OCI-LY3 (cell line): ENCODE results near the gene INSL3.
A peak's percentile ranks its signal among the peaks of the same experiment; 100 is the strongest.

Experiments
- H2AFZ ChIP-seq: fragments of 200-600, 300-600 bp; shearing (Covaris generic); 2 replicates; pipeline ENCODE4 v1.6.0; 2014; ENCODE audit warnings: antibody characterized with exemption, low read depth, low read length
- H3K27ac ChIP-seq: fragments of 200-600, 300-600 bp; sonication (generic); 2 replicates; pipeline ENCODE4 v1.5.1; 2014; ENCODE audit warnings: mild to moderate bottlenecking, low read length, moderate library complexity, mixed read lengths
- H3K27me3 ChIP-seq: fragments of 200-600, 300-600 bp; sonication (generic); 2 replicates; pipeline ENCODE4 v1.6.1; 2014; ENCODE audit warnings: low read depth, low read length, mixed read lengths
- H3K36me3 ChIP-seq: fragments of 200-600, 300-600 bp; sonication (generic); replicated peaks from 2 replicates; pipeline ENCODE3; 2014; ENCODE audit warnings: low read depth, low read length, mixed read lengths
- H3K4me1 ChIP-seq: fragments of 300-600, 200-600 bp; sonication (generic); 2 replicates; pipeline ENCODE4 v1.6.1; 2014; ENCODE audit warnings: low read length, mixed read lengths
- H3K4me2 ChIP-seq: fragments of 200-600, 300-600 bp; sonication (generic); 2 replicates; pipeline ENCODE4 v1.6.1; 2014; ENCODE audit warnings: low read length, mixed read lengths
- H3K4me3 ChIP-seq: fragments of 300-600, 200-600 bp; sonication (generic); 2 replicates; pipeline ENCODE4 v1.5.1; 2014; ENCODE audit warnings: antibody characterized with exemption, mild to moderate bottlenecking, low read length, moderate library complexity
- H3K79me2 ChIP-seq: fragments of 300-600, 200-600 bp; shearing (Covaris generic); 2 replicates; pipeline ENCODE4 v1.6.1; 2014; ENCODE audit warnings: mild to moderate bottlenecking, low read length, mixed read lengths
- H3K9ac ChIP-seq: fragments of 300-600, 200-600 bp; shearing (Covaris generic); 2 replicates; pipeline ENCODE4 v1.6.0; 2014; ENCODE audit warnings: mild to moderate bottlenecking, low read length, moderate library complexity
- H3K9me3 ChIP-seq: fragments of 200-600, 300-600 bp; shearing (Covaris generic); 2 replicates; pipeline ENCODE4 v1.6.1; 2014; ENCODE audit warnings: low read length, mixed read lengths; ENCODE audit not compliant: insufficient read depth
- H4K20me1 ChIP-seq: fragments of 200-600, 300-600 bp; sonication (generic); 2 replicates; pipeline ENCODE4 v1.6.1; 2016; ENCODE audit warnings: low read length, mixed read lengths; ENCODE audit not compliant: insufficient read depth
- EZH2phosphoT487 ChIP-seq: fragments of 200-600 bp; shearing (Covaris generic); IDR thresholded peaks from 2 replicates; pipeline ENCODE4 v1.6.1; 2018; ENCODE audit warnings: antibody characterized with exemption, mixed run types, low read depth
- TF ChIP-seq, protein P1 (sequence below): fragments of 200-600, 300-600 bp; sonication (generic); IDR thresholded peaks from 2 replicates; pipeline ENCODE4 v1.5.1; 2014; ENCODE audit warnings: antibody characterized with exemption, low read length, low read depth

The INSL3 gene

DNA sequence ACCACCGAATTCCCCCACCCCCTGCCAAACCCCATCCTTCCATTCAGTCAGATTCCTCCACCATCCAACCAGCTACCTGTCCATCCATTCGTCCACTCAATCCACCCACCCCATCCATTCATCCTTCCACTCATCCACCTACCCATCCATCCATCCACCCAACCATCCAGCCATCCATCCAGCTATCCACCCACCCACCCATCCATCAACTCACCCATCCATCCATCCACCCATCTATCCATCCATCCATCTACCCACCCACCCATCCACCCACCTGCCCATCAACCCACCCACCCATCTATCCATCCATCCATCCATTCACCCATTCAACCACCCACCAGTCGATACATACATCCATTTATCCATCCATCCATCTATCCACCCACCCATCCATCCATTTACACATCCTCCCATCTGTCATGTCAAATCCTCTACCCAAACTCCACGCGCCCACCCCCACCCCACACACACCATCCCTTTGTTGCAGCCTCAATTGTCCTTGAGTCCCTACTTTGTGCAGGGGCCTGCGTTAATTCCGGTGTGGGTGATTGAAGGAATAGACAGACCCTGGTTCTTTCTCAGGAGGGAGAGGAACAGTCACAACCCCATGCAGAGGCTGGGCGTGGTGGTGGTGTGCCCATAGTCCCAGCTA lies 45.1 kb upstream of the INSL3 start:
- H4K20me1 ChIP-seq = peaks cover 46% of the 10 kb centered on the region
- no peaks in the 10 kb centered on the region for H3K9me3 ChIP-seq
- no peak overlapping the region for H3K27ac ChIP-seq
- H2AFZ ChIP-seq = no peak overlapping the region
- H3K36me3 ChIP-seq = peaks cover 36% of the 10 kb centered on the region
- H3K4me1 ChIP-seq = peaks cover 14% of the 10 kb centered on the region
- TF ChIP-seq, protein P1, sequence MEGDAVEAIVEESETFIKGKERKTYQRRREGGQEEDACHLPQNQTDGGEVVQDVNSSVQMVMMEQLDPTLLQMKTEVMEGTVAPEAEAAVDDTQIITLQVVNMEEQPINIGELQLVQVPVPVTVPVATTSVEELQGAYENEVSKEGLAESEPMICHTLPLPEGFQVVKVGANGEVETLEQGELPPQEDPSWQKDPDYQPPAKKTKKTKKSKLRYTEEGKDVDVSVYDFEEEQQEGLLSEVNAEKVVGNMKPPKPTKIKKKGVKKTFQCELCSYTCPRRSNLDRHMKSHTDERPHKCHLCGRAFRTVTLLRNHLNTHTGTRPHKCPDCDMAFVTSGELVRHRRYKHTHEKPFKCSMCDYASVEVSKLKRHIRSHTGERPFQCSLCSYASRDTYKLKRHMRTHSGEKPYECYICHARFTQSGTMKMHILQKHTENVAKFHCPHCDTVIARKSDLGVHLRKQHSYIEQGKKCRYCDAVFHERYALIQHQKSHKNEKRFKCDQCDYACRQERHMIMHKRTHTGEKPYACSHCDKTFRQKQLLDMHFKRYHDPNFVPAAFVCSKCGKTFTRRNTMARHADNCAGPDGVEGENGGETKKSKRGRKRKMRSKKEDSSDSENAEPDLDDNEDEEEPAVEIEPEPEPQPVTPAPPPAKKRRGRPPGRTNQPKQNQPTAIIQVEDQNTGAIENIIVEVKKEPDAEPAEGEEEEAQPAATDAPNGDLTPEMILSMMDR = no peak
- no peak for TF ChIP-seq EZH2phosphoT487
- H3K27me3 ChIP-seq = no peaks in the 10 kb centered on the region; the same call in 1 of the 2 replicates
- H3K4me2 ChIP-seq = no peak overlapping the region
- H3K4me3 ChIP-seq = no peak overlapping the region
- H3K9ac ChIP-seq = no peak overlapping the region
- H3K79me2 ChIP-seq = peaks cover 14% of the 10 kb centered on the region

DNA sequence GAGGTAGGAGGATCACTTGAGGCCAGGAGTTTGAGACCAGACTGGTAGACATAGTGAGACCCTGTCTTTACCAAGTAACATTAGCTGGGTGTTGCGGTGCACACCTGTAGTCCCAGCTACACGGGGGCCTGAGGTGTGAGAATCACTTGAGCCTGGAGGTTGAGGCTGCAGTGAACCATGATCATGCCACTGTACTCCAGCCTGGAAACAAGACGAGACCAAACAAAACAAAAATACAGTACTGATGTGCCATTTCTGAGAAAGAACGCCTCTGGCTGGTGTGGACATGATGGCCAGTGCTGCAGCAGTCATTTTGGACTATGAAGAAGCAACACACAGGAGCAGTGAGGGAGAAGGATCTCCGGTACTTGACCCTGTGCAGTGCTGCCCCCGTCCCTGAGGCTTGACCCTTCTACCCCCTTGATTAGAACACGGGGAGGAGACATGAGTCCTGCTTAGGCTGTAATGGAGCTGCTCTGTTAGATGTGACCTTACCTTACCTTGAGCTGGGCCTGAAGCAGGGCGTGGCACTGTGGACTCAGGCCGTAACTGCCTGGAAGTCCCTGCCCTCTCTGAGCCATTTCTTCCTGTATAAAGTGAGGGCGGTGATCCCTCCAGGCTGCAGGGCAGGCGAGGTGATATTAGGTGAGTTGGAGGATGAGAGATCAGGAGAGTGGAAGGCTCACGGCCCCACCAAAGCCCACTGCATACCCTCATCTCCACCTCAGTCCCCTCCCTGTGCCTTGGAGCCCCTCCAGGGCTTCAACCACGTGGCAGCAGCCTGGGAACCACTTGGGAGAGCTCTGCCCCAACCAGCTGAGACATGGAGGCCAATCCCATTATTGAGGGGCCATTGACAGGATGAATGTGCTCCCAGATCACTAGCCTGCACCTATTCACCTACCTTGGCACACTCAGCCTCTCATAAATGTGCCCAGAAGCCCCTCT lies 44.3 kb upstream of the INSL3 start:
- H3K27ac ChIP-seq = 0 out of 2 replicates have a peak overlapping the region, but pooled peaks have one; percentile 0
- H3K9me3 ChIP-seq = no peaks in the 10 kb centered on the region
- peaks cover 20% of the 10 kb centered on the region for H3K4me1 ChIP-seq
- no peak for TF ChIP-seq EZH2phosphoT487
- TF ChIP-seq, protein P1 = no peak
- no peak overlapping the region for H3K4me2 ChIP-seq
- peaks cover 54% of the 10 kb centered on the region for H4K20me1 ChIP-seq
- H3K79me2 ChIP-seq = peaks cover 22% of the 10 kb centered on the region
- H3K36me3 ChIP-seq = peaks cover 44% of the 10 kb centered on the region
- no peak overlapping the region for H3K4me3 ChIP-seq
- H3K27me3 ChIP-seq = no peaks in the 10 kb centered on the region; the same call in 1 of the 2 replicates
- H3K9ac ChIP-seq = no peak overlapping the region
- no peak overlapping the region for H2AFZ ChIP-seq

DNA sequence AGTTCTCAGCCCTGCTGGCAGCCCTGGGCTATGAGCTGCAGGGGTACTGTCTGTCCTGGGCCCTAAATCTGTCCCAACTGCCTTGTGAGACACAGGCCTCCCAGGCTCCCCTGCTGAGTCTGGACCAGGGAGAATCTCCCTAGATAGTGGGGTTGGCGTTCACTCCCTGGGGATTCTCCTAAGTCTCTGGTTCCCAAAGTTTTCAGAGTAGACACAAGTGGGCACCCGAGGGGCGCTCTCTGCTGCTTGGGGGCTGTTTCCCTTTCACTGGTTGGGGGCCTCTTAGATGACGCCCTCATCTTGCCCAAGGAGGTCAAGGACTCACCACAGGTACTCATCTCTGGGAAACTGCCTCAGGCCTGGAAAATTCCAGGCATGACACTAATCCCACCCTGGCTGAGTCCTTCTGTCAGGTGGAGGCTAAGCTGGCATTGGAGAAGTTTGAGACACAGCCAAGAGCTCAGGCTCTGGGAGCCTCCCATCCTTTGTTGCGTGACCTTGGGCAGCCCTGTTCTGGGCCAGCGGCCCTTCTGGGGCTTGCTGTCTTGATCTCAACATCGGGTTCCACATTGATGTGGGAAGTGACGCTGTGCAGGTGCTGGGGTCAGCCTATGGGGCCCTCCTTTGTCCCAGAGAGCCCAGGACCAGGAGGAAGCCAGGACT lies 42.3 kb upstream of the INSL3 start:
- TF ChIP-seq, protein P1 = no peak
- TF ChIP-seq EZH2phosphoT487 = no peak
- Histone ChIP-seq H3K9me3 (no peaks in the 10 kb centered on the region), H3K4me2 (no peak overlapping the region), H3K27ac (no peak overlapping the region), H3K9ac (no peak overlapping the region), H3K79me2 (peaks cover 36% of the 10 kb centered on the region), H3K4me3 (no peak overlapping the region), H4K20me1 (peaks cover 60% of the 10 kb centered on the region), H3K4me1 (peaks cover 24% of the 10 kb centered on the region), H3K36me3 (peaks cover 50% of the 10 kb centered on the region), H2AFZ (no peak overlapping the region), H3K27me3 (no peaks in the 10 kb centered on the region; the same call in 1 of the 2 replicates)
